OCI-LY1 (cell line): Measurements from ENCODE around the gene C22orf15.

Source experiments
- H2AFZ ChIP-seq: fragments of 200-600 bp; sonication (generic), shearing (Covaris generic); 2 replicates; pipeline ENCODE4 v1.6.0; 2014; ENCODE audit warnings: antibody characterized with exemption, mild to moderate bottlenecking, low read length
- H3F3A ChIP-seq: fragments of 200-600 bp; sonication (generic), shearing (Covaris generic); 2 replicates; pipeline ENCODE4 v1.6.0; 2014; ENCODE audit warnings: mild to moderate bottlenecking, antibody characterized with exemption, low read length, moderate library complexity; ENCODE audit not compliant: insufficient read depth
- H3K27ac ChIP-seq: fragments of 200-600 bp; sonication (generic); 2 replicates; pipeline ENCODE4 v1.5.1; 2014; ENCODE audit warnings: low read length, mixed run types, mild to moderate bottlenecking, low read depth; ENCODE audit not compliant: poor library complexity, severe bottlenecking
- H3K27me3 ChIP-seq: fragments of 200-600 bp; sonication (generic); 2 replicates; pipeline ENCODE4 v1.6.0; 2014; ENCODE audit warnings: antibody characterized with exemption, mild to moderate bottlenecking, low read length, moderate library complexity; ENCODE audit not compliant: insufficient read depth
- H3K36me3 ChIP-seq: fragments of 200-600 bp; sonication (generic); 2 replicates; pipeline ENCODE4 v1.6.1; 2014; ENCODE audit warnings: mild to moderate bottlenecking, antibody characterized with exemption, low read length, moderate library complexity, mixed read lengths; ENCODE audit not compliant: insufficient read depth
- H3K4me1 ChIP-seq: fragments of 200-600 bp; sonication (generic); 2 replicates; pipeline ENCODE4 v1.5.1; 2014; ENCODE audit warnings: mild to moderate bottlenecking, low read length, moderate library complexity; ENCODE audit not compliant: insufficient read depth, severe bottlenecking
- H3K4me2 ChIP-seq: fragments of 200-600 bp; sonication (generic), shearing (Covaris generic); 2 replicates; pipeline ENCODE4 v1.6.1; 2014; ENCODE audit warnings: low read length
- H3K4me3 ChIP-seq: fragments of 200-600 bp; sonication (generic); 2 replicates; pipeline ENCODE4 v1.5.1; 2014; ENCODE audit warnings: low read length, low read depth, mild to moderate bottlenecking, mixed read lengths; ENCODE audit not compliant: poor library complexity, severe bottlenecking
- H3K79me2 ChIP-seq: fragments of 200-600 bp; shearing (Covaris generic); 2 replicates; pipeline ENCODE4 v1.6.1; 2016; ENCODE audit warnings: mixed run types, low read length, mixed read lengths; ENCODE audit not compliant: insufficient read depth
- H3K9ac ChIP-seq: fragments of 200-600 bp; sonication (generic), shearing (Covaris generic); 2 replicates; pipeline ENCODE4 v1.6.1; 2014; ENCODE audit warnings: mild to moderate bottlenecking, low read length, mixed read lengths
- H3K9me2 ChIP-seq: fragments of 200-600 bp; sonication (generic), shearing (Covaris generic); 2 replicates; pipeline ENCODE4 v1.6.1; 2014; ENCODE audit warnings: low read depth, mild to moderate bottlenecking, low read length, mixed read lengths
- H3K9me3 ChIP-seq: fragments of 200-600 bp; shearing (Covaris generic); 2 replicates; pipeline ENCODE4 v1.6.1; 2014; ENCODE audit warnings: low read length, mixed read lengths
- H4K20me1 ChIP-seq: fragments of 200-600 bp; sonication (generic), shearing (Covaris generic); 2 replicates; pipeline ENCODE4 v1.6.0; 2016; ENCODE audit warnings: mild to moderate bottlenecking, low read length; ENCODE audit not compliant: insufficient read depth
- CTCF ChIP-seq: fragments of 200-600 bp; sonication (generic), shearing (Covaris generic); IDR thresholded peaks from 2 replicates; pipeline ENCODE4 v1.5.1; 2017; ENCODE audit warnings: mild to moderate bottlenecking, antibody characterized with exemption, low read length, moderate library complexity, mixed read lengths
- EZH2 ChIP-seq: fragments of 200-600 bp; sonication (generic), shearing (Covaris generic); IDR thresholded peaks from 2 replicates; pipeline ENCODE4 v1.8.0; 2017; ENCODE audit warnings: borderline replicate concordance, mixed run types, mild to moderate bottlenecking, antibody characterized with exemption, low read length, moderate library complexity, mixed read lengths

The C22orf15 gene

GRCh38 chr22:23755711-23756110 is 7.1 kb upstream of the C22orf15 start:
- H3K79me2 ChIP-seq, result no peaks in the 10 kb centered on the region
- peaks cover 55% of the 10 kb centered on the region for H3K4me1 ChIP-seq
- peak overlapping the region; percentile 94 for H3K27ac ChIP-seq
- H2AFZ ChIP-seq, result no peak overlapping the region
- H3K9me2 ChIP-seq, result no peaks in the 10 kb centered on the region
- no peaks in the 10 kb centered on the region for H3K36me3 ChIP-seq
- H3K4me3 ChIP-seq, result no peak overlapping the region
- no peaks in the 10 kb centered on the region for H3K27me3 ChIP-seq
- H3K9me3 ChIP-seq, result no peaks in the 10 kb centered on the region
- H3K9ac ChIP-seq, result no peak overlapping the region; the same call in 1 of the 2 replicates
- TF ChIP-seq CTCF (no peak), EZH2 (no peak)
- peaks cover 7% of the 10 kb centered on the region for H3F3A ChIP-seq
- peak overlapping the region; percentile 0; the same call in 1 of the 2 replicates for H3K4me2 ChIP-seq
- no peaks in the 10 kb centered on the region for H4K20me1 ChIP-seq

DNA sequence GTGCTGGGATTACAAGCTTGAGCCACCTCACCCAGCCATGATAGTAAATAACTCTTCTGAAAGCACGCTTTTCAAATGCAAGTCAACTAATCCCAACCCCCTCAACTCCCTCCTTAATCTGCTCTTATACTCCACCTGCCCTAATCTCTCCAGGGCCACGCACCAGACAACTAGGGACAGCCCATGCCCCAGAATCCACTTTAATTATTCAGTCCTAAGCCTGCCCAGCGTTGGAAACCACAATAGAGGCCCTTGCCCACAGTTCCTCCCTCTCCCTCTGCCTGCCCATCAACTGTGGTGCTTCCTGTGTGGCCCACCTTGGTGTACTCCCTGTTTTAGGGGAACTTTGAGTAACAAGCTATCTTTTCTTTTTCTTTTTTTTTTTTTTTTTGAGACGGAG is 5.9 kb upstream of the C22orf15 start:
- TF ChIP-seq EZH2, result no peak
- no peak for TF ChIP-seq CTCF
- no peaks in the 10 kb centered on the region for H3K79me2 ChIP-seq
- H3K9me3 ChIP-seq, result no peaks in the 10 kb centered on the region
- peak overlapping the region; percentile 44 for H3K27ac ChIP-seq
- H4K20me1 ChIP-seq, result no peaks in the 10 kb centered on the region
- no peak overlapping the region for H2AFZ ChIP-seq
- peaks cover 49% of the 10 kb centered on the region for H3K4me1 ChIP-seq
- H3K4me3 ChIP-seq, result no peak overlapping the region
- no peak overlapping the region for H3K4me2 ChIP-seq
- no peaks in the 10 kb centered on the region for H3K9me2 ChIP-seq
- peaks cover 7% of the 10 kb centered on the region for H3F3A ChIP-seq
- H3K27me3 ChIP-seq, result no peaks in the 10 kb centered on the region
- no peak overlapping the region for H3K9ac ChIP-seq
- H3K36me3 ChIP-seq, result no peaks in the 10 kb centered on the region

- TF ChIP-seq EZH2, result no peak
- TF ChIP-seq CTCF, result no peak
- H3K27me3 ChIP-seq, result no peaks in the 10 kb centered on the region
- no peak overlapping the region for H2AFZ ChIP-seq
- no peaks in the 10 kb centered on the region for H3K9me3 ChIP-seq
- no peaks in the 10 kb centered on the region for H4K20me1 ChIP-seq
- no peak overlapping the region for H3K4me2 ChIP-seq
- H3F3A ChIP-seq, result peaks cover 7% of the 10 kb centered on the region
- H3K4me1 ChIP-seq, result peaks cover 42% of the 10 kb centered on the region
- H3K79me2 ChIP-seq, result no peaks in the 10 kb centered on the region
- peaks cover 19% of the 10 kb centered on the region for H3K36me3 ChIP-seq
- H3K9ac ChIP-seq, result no peak overlapping the region
- no peak overlapping the region for H3K4me3 ChIP-seq
- no peak overlapping the region for H3K27ac ChIP-seq
- no peaks in the 10 kb centered on the region for H3K9me2 ChIP-seq
Measured at GRCh38 chr22:23759566-23759965, 3.2 kb upstream of the C22orf15 start.
